Cerebellar nuclear complex (tissue), 1 donor: ENCODE results near the gene DGUOK.
"Not testable (repeated sequence)": the region's sequence is repeated elsewhere in the genome, so short reads cannot be mapped to it uniquely, and the experiment has no call there.

ENCODE experiments used
- DNase-seq, 2 experiments: peaks; one replicate each; lab custom pipeline; 2025; lab: John Stamatoyannopoulos, UW

Gene DGUOK

GRCh38 chr2:73920577-73921545, 5.8 kb upstream of the DGUOK start:
- no peak for DNase-seq

GRCh38 chr2:73921581-73921980, 5.1 kb upstream of the DGUOK start:
- DNase-seq = no peak

- no peak for DNase-seq
Observed at GRCh38 chr2:73922681-73923080, 4.0 kb upstream of the DGUOK start.

- no peak for DNase-seq
Observed at GRCh38 chr2:73925033-73925704, 1.5 kb upstream of the DGUOK start.

- no peak for DNase-seq
Observed at GRCh38 chr2:73925853-73926492, 707 bp upstream of the DGUOK start.

- DNase-seq = no peak
Observed at GRCh38 chr2:73927344-73927743, 664 bp downstream of the DGUOK start.

- DNase-seq = no peak
Observed at GRCh38 chr2:73928963-73929347, 2.3 kb downstream of the DGUOK start.

GRCh38 chr2:73930386-73930785, 3.7 kb downstream of the DGUOK start:
- no peak for DNase-seq

GRCh38 chr2:73931531-73932500, 5.1 kb downstream of the DGUOK start:
- DNase-seq = no peak

- DNase-seq = no peak
Observed at GRCh38 chr2:73933194-73933593, 6.5 kb downstream of the DGUOK start.

GRCh38 chr2:73935641-73936040, 9.0 kb downstream of the DGUOK start:
- no peak for DNase-seq

- no peak for DNase-seq
Observed at GRCh38 chr2:73937103-73937885, 10.6 kb downstream of the DGUOK start.

- DNase-seq = no peak
Observed at GRCh38 chr2:73937899-73938298, 11.2 kb downstream of the DGUOK start.

GRCh38 chr2:73938718-73939352, 12.2 kb downstream of the DGUOK start:
- DNase-seq = no peak

GRCh38 chr2:73939419-73939818, 12.7 kb downstream of the DGUOK start:
- DNase-seq = no peak

GRCh38 chr2:73940066-73940465, 13.4 kb downstream of the DGUOK start:
- not testable (repeated sequence) for DNase-seq

- no peak for DNase-seq
Observed at GRCh38 chr2:73942664-73943063, 16.0 kb downstream of the DGUOK start.

GRCh38 chr2:73944714-73945113, 18.0 kb downstream of the DGUOK start:
- DNase-seq = no peak

GRCh38 chr2:73946215-73946614, 19.5 kb downstream of the DGUOK start:
- DNase-seq = no peak

GRCh38 chr2:73946666-73947065, 20.0 kb downstream of the DGUOK start:
- DNase-seq = no peak
